ENCODE data around the gene CDC34.

DNA sequence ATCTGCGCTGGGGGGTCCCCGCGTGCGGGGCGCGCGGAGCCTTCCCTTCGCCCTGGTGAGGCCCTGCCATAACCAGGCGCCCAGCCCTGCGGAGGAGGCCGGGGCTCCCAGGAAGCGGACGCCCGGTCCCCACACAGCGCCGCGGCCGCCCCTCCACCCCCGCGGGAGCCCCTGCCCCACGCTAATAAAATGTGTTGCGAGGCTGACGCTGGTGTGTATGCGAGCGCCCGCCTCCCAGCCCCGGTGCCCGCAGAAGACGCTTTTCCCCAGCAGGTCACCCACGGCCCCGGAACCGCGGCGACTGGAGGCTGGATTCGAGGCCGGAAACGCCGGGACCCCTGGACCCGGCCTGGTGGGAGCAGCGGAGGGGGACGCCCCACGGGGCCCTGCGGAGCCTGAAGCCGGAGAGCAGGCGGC lies 12.1 kb upstream of the CDC34 start:
- TF ChIP-seq CTCF (conservative IDR thresholded peaks at IDR 0.05) (no peak), ZFX (IDR thresholded peaks at IDR 0.05) (no peak)
